Spleen (tissue), 11 donors: ENCODE data around the gene PER1. TPM values are rescaled to one million over a fixed set of nuclear protein-coding genes. Genes with fewer than 3 reads are reported as not detected.
A peak's percentile ranks its signal among the peaks of the same experiment; 100 is the strongest.
"Not testable (repeated sequence)": the region's sequence is repeated elsewhere in the genome, so short reads cannot be mapped to it uniquely, and the experiment has no call there.

ENCODE experiments used
- DNase-seq: peaks from one replicate; pipeline ENCODE4 v3.0.0-alpha.2; 2020
- H3K27ac ChIP-seq, 8 donors: fragments of 200-600 bp; sonication (generic) in 7 of 8; 1 replicate in 4 of 8; 2 replicates in 4 of 8; pipeline versions ENCODE4 v1.5.0 to v1.8.0; 2016 to 2021; ENCODE audit warnings: inconsistent platforms in 4 of 8, mild to moderate bottlenecking in 4 of 8, moderate library complexity in 1 of 8
- H3K27me3 ChIP-seq, 7 donors: fragments of 200-600 bp; sonication (generic) in 6 of 7; replicated peaks in 1 of 7; 1 replicate in 4 of 7; 2 replicates in 3 of 7; pipeline versions ENCODE4 v1.5.0 to v1.8.0; 2016 to 2021; ENCODE audit warnings: inconsistent platforms in 3 of 7, mild to moderate bottlenecking in 1 of 7
- H3K36me3 ChIP-seq, 6 donors: fragments of 200-600 bp; sonication (generic) in 5 of 6; 1 replicate in 4 of 6; 2 replicates in 2 of 6; pipeline versions ENCODE4 v1.5.0 to v1.8.0; 2016 to 2021; ENCODE audit warnings: inconsistent platforms in 2 of 6
- H3K4me1 ChIP-seq, 6 donors: fragments of 200-600 bp; sonication (generic) in 5 of 6; 1 replicate in 3 of 6; 2 replicates in 3 of 6; pipeline versions ENCODE4 v1.5.0 to v1.8.0; 2016 to 2021; ENCODE audit warnings: inconsistent platforms in 3 of 6
- H3K4me3 ChIP-seq, 8 donors: fragments of 200-600 bp; sonication (generic) in 7 of 8; 1 replicate in 4 of 8; 2 replicates in 4 of 8; pipeline versions ENCODE4 v1.5.0 to v1.8.0; 2016 to 2021; ENCODE audit warnings: inconsistent platforms in 4 of 8, mild to moderate bottlenecking in 4 of 8, moderate library complexity in 2 of 8
- H3K9me3 ChIP-seq, 8 donors: fragments of 200-600 bp; sonication (generic) in 7 of 8; 1 replicate in 4 of 8; 2 replicates in 4 of 8; pipeline versions ENCODE4 v1.5.0 to v1.8.0; 2016 to 2021; ENCODE audit warnings: inconsistent platforms in 4 of 8
- POLR2A ChIP-seq, 3 donors: fragments of 450-650 bp; IDR thresholded peaks; one replicate each; pipeline ENCODE4 v1.5.1; 2017; ENCODE audit warnings: antibody characterized with exemption in 3 of 3, mild to moderate bottlenecking in 1 of 3
- POLR2AphosphoS5 ChIP-seq, 3 donors: sonication (generic); formaldehyde crosslinking; IDR thresholded peaks; one replicate each; pipeline ENCODE4 v1.5.1; 2017; ENCODE audit warnings: antibody characterized with exemption in 3 of 3
- WGBS, 5 donors: extraction: QIAGEN DNeasy Blood & Tissue Kit in 3 of 5; methylation state at CpG; one replicate each; pipeline versions ENCODE4 v1.1.5 to v1.1.7; 2013 to 2018; 5-methylcytosine and 5-hydroxymethylcytosine counted together
- intact Hi-C: fragments of 100-400 bp; cut with DNase I; formaldehyde crosslinking; loops from one replicate; pipeline ENCODE4 v1.15.0; 2023; ENCODE audit warnings: low total_unique reads
- polyA plus RNA-seq, 3 donors: library from polyadenylated mRNA; stranded (reverse); fragments of 200-250 nt; gene quantifications; one replicate each; pipeline ENCODE4 v1.2.1, GENCODE V29; 2013
- total RNA-seq, 7 donors: library from RNA; depleted of rRNA in 3 of 7; stranded (reverse); fragments of >200 nt in 3 of 7; fragmentation: NEBNext Ultra II Directional in 4 of 7; extraction: Animal tissue kit (Norgen Biotek cat#: 25700) in 4 of 7; gene quantifications; one replicate each; pipeline versions ENCODE4 v1.1.0 to v1.2.1, GENCODE V29; 2016 to 2021
- TF ChIP-seq, protein P1 (sequence below), 11 experiments: fragments of 200-600 bp in 7 of 11; fragments of 450-650 bp in 4 of 11; sonication (generic) in 4 of 11; IDR thresholded peaks in 8 of 11; conservative IDR thresholded peaks in 3 of 11; 1 replicate in 7 of 11; 2 replicates in 4 of 11; pipeline versions ENCODE4 v1.4.0 to v1.8.0; 2016 to 2021; ENCODE audit warnings: antibody characterized with exemption in 11 of 11, inconsistent platforms in 4 of 11, mild to moderate bottlenecking in 1 of 11
- donor health status: healthy with polysubstance abuse.
- donor health status: DM: no; HTN: no; CAD: no; lungs with moderate emphysema.
- donor health status: DM: no; HTN: no; CAD: no.
- donor health status: Bipolar disorder and iron deficiency.
- donor health status: healthy.
- donor health status: DM: no; HTN: no; CAD: no.
- donor health status: DM: yes; HTN: yes; CAD: no.

The PER1 gene
- total and polyA plus RNA-seq, 10 donors: 12.6 to 213 (median 73.5) TPM

DNA sequence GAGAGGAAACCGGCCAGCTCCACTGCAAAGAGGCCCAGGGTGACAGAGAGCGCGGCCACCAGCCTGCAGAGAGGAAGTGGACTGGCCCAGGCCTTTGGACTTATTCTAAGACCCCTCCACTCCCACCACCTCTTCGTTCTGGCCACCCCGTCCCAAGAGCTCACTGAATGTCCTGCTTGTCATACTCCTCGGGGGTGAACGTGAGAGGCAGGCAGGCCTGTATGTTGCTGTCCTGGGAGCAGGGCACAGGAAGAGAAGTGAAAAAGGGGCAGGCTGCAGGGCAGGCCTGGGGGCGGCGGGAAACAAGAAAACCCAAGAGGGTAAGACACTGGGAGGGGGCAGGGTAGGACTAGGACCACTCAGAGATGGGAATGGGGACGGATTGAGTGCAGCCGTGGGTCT lies 23.6 kb upstream of the PER1 start:
- Histone ChIP-seq H3K4me1 (peaks cover 23 to 55% (median 46%) of the 10 kb centered on the region in 6 donors), H3K36me3 (no peaks in the 10 kb centered on the region), H3K27me3 (no peaks in the 10 kb centered on the region), H3K4me3 (peak overlapping the region; percentile 40 to 83 (median 56)), H3K9me3 (no peaks in the 10 kb centered on the region), H3K27ac (peak overlapping the region; percentile 74 to 95 (median 86))
- 3 to 14% (median 4%) methylated on average over 11 of the region's 11 CpGs for WGBS, 5 donors
- intact Hi-C loops: no loop called here
- TF ChIP-seq POLR2AphosphoS5 (IDR thresholded peaks at IDR 0.05): no peak
- TF ChIP-seq, protein P1, sequence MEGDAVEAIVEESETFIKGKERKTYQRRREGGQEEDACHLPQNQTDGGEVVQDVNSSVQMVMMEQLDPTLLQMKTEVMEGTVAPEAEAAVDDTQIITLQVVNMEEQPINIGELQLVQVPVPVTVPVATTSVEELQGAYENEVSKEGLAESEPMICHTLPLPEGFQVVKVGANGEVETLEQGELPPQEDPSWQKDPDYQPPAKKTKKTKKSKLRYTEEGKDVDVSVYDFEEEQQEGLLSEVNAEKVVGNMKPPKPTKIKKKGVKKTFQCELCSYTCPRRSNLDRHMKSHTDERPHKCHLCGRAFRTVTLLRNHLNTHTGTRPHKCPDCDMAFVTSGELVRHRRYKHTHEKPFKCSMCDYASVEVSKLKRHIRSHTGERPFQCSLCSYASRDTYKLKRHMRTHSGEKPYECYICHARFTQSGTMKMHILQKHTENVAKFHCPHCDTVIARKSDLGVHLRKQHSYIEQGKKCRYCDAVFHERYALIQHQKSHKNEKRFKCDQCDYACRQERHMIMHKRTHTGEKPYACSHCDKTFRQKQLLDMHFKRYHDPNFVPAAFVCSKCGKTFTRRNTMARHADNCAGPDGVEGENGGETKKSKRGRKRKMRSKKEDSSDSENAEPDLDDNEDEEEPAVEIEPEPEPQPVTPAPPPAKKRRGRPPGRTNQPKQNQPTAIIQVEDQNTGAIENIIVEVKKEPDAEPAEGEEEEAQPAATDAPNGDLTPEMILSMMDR (IDR thresholded peaks at IDR 0.05 in 8 of 11, conservative IDR thresholded peaks at IDR 0.05 in 3 of 11): no peak
- TF ChIP-seq POLR2A (IDR thresholded peaks at IDR 0.05): no peak
- DNase-seq: peak; percentile 81

DNA sequence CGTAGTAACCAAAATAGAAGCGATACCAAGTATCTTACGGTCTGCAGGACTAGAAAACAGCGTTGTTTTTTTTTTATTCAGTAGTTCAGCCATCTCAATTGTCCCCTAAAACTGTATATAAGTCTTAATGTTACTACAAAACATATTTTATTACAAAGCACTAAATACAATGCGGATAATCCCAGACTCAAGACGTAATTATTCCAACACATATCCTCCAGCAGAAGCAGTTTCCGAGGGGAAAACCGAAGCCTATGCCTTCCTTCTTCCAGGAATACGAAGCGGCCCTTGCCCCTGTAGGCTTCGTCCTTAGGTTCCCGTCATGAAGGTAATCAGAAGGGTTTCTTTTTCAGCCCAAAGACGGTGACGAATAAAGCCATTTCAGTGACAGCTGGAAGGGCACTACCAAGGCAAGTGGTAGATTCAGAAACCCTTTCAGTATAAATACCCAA lies 21.7 kb upstream of the PER1 start:
- H3K27me3 ChIP-seq: no peaks in the 10 kb centered on the region
- H3K36me3 ChIP-seq: no peaks in the 10 kb centered on the region
- peak overlapping the region in 7 of 8 donors; percentile 2 to 61 (median 30) for H3K4me3 ChIP-seq
- TF ChIP-seq POLR2AphosphoS5 (IDR thresholded peaks at IDR 0.05): no peak
- TF ChIP-seq, protein P1 (IDR thresholded peaks at IDR 0.05 in 8 of 11, conservative IDR thresholded peaks at IDR 0.05 in 3 of 11): no peak
- TF ChIP-seq POLR2A (IDR thresholded peaks at IDR 0.05): no peak
- WGBS, 5 donors: 13 to 25% (median 14%) methylated on average over 14 of the region's 14 CpGs
- no peaks in the 10 kb centered on the region for H3K9me3 ChIP-seq
- peaks cover 23 to 55% (median 46%) of the 10 kb centered on the region in 6 donors for H3K4me1 ChIP-seq
- peak overlapping the region; percentile 90 to 98 (median 96) for H3K27ac ChIP-seq
- intact Hi-C loops: no loop called here
- no peak for DNase-seq

DNA sequence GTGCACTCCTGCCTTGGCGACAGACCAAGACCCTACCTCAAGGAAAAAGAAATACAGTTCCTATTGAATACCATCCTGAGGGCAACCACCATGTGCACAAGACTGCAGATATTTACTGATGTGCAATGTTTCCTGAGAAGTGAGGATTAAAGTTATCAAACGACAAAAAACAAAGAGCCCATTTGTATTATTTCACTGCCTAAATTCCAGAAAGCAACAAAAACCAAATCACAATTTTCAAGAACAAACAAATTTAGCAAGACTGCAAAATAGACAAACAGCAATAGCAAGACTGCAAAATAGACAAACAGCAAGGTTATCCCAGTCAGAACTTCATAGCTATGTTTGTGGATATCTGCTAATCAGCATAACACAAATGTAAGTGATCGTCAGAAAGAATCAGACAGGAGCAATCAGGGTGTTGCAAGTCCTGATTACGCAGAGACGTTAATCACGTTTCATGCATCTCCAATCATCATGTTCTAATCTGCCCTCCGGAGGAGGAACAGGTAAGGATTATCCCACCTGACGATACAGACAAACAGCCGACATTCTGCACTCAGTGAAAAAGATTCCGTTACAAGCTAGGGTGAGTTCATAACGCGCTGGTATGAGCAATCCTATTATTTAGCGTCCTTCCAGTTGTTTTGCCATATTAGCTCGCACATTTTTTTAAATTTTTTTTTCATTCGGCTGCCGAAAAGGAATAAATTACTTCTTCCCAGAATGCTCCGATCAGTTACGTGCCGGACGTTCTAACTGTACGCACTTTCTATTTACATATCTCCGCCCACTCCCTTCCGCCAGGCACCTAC lies 21.1 kb upstream of the PER1 start:
- Histone ChIP-seq H3K4me1 (peaks cover 23 to 55% (median 46%) of the 10 kb centered on the region in 6 donors), H3K27me3 (no peaks in the 10 kb centered on the region), H3K27ac (peak overlapping the region; percentile 90 to 98 (median 96)), H3K4me3 (peak overlapping the region in 7 of 8 donors; percentile 2 to 61 (median 30)), H3K9me3 (no peaks in the 10 kb centered on the region), H3K36me3 (no peaks in the 10 kb centered on the region)
- peak; percentile 84 for DNase-seq
- TF ChIP-seq POLR2A (IDR thresholded peaks at IDR 0.05): peak; percentile 95 to 100 (median 100)
- TF ChIP-seq POLR2AphosphoS5 (IDR thresholded peaks at IDR 0.05): peak; percentile 44 to 100 (median 56)
- TF ChIP-seq, protein P1 (IDR thresholded peaks at IDR 0.05 in 8 of 11, conservative IDR thresholded peaks at IDR 0.05 in 3 of 11): peak in 1 of 11 experiments; percentile 6
- intact Hi-C loops: no loop called here
- 0 to 1% (median 1%) methylated on average over 23 of the region's 23 CpGs for WGBS, 5 donors

DNA sequence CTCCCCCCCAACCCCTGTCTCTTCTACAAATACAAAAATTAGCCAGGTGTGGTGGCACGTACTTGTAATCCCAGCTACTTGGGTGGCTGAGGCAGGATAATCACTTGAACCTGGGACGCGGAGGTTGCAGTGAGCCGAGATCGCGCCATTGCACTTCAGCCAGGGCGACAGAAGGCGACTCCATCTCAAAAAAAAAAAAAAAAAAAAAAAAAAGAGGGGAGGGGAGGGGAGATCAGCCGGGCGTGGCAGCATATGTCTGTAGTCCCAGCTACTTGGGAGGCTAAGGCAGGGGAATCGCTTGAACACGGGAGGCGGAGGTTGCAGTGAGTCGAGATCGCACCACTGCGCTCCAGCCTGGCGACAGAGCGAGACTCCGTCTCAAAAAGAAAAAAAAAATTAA lies 18.0 kb upstream of the PER1 start:
- H3K4me3 ChIP-seq, H3K9me3 ChIP-seq, intact Hi-C loops, H3K36me3 ChIP-seq, H3K27ac ChIP-seq, DNase-seq, H3K27me3 ChIP-seq: not testable (repeated sequence)
- 92 to 95% (median 93%) methylated on average over 19 of the region's 19 CpGs for WGBS, 5 donors
- H3K4me1 ChIP-seq: peaks cover 12 to 38% (median 29%) of the 10 kb centered on the region in 6 donors
